Effector CD8-positive, alpha-beta T cell (primary cell): Measurements from ENCODE around the gene NOD1.

Experiments used
- DNase-seq: peaks from one replicate; lab custom pipeline; 2025; lab: John Stamatoyannopoulos, UW

The NOD1 gene

DNA sequence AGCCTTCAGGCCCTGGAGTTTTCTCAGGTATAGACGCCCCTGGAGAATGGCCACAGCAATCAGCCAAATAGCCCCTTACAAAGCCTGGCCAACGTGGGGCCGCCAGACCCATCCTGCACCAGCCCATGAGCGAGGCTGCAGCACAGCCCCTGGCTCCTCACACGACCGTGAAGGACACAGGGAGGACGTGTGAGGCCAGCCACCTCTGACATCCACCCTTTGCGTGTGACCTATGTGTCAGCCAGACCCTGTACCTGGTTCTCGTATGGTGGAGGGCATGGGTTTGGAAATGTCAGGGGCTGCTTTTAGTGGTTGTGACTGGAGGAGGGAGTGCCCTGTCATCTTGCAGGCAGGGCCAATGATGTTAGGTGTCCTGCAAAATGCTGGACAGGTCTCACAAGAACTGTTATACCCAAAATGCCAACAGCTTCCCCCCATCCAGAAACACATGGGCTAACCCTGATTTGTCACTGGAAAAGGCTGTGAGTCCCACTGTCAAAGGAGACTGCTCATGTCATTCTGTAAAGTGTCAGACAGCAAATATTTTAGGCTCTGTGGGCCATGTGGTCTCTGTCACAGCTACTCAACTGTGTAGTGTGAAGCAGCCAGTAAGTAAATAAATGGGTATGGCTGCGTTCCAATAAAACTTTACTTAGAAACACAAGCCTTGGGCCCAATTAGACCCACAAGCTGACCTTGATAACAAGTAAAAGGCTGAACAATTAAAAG lies 30.0 kb downstream of the NOD1 start:
- DNase-seq = no peak

DNA sequence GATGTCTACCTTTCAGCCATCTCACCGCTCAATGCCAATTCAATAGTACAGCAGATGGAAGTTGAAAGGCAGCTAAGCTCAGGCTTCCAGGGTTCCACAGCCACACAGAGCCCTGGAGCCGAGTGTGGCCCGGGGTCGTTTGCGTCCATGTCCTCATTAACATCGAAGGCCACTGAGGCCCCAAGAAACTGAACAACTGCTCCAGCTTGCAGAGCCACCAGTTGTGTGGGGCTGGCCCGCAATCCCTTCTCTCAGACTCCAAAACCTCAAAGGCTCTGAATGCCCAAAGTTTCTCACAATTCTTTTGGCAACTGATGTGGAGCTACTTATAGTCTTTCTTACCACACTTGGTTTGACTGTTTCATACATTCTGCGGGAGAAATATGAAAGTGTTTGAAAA lies 31.1 kb downstream of the NOD1 start:
- no peak for DNase-seq

DNA sequence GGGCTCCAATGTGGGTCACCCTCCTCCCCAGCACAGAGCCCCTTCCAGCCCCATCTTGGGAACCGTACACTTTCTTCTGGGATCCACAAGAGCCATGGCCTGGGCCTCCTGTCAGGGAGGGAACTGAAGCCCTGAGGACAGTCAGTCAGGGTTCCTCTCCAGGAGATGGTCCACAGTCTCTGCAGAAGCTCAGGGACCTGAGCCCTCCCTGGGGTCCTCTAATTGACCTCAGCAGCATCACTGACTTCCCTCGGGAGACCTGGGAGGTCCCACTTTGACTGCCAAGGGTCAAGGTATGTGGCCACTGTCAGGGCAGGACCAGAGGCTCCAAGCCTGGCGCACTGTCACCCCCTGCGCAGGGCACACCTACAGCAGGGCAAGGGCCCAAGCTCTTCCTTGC lies 32.3 kb downstream of the NOD1 start:
- DNase-seq = no peak

DNA sequence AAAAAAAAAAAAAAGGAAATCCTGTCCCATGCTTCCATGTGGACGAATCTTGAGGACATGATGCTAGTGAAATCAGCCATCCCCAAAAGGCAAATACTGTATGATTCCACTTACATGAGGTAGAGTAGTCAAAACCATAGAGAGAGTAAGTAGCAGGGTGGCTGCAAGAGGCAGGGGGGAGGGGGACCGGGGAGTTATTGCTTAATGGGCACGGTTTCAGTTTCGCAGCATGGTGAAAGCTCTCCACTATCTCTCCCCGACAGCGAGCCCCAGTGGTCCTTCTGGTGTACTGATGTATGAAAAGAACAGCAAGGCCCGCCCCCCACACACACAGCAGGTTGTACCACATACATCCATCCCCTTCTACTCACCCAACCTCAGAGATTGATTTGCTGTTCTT lies 32.8 kb downstream of the NOD1 start:
- DNase-seq = peak; percentile 16

DNA sequence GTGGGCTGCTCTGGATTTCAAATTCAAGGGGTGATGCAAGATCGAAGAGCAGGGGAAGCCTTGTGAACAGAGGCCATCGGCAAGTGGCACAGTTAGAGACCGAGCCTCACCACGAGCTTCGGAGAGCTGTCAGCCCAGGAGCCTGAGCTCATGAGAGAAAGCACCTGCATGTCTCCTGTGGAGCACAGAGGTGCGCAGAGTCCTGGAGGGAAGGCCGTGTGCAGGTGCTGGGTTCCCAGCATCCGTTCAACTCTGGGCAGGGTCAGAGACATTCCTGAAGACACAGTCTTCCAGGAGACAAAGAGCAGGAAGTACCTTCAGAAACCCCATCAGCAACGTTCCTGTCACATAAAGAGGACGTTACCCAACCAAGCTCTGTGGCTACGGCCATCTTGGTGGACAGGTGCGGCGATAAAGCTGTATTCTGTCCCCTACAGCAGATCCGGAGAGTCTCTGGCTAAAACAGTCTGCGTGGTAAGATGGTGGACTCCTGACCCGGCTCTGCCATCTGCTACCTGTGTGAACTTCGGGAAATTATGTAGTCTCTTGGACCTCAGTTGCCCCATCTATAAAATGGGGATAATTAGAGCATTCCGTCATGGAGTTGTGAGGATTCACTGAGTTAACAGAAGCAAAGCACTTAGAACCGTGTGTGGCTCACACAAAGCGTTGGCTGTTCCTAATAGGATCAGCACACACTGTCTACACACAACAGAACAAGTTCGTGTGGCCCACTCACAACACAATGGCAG lies 40.6 kb downstream of the NOD1 start:
- DNase-seq = no peak

DNA sequence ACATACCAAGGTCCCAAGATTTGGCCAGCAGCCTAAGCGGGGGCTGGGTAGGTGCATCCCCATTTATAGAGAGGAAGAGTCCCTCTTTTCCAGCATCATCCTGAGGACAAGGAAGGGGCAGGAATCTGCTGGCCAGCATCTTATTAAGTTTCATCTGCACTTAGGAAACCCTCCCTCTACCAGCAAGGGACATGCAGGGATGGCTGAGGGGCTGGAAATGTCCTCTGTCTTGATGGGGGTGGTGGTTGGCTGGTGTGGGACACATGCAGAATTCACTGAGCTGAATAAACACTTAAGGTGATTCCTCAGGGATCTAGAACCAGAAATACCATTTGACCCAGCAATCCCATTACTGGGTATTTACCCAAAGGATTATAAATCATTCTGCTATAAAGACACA lies 42.1 kb downstream of the NOD1 start:
- DNase-seq = no peak

DNA sequence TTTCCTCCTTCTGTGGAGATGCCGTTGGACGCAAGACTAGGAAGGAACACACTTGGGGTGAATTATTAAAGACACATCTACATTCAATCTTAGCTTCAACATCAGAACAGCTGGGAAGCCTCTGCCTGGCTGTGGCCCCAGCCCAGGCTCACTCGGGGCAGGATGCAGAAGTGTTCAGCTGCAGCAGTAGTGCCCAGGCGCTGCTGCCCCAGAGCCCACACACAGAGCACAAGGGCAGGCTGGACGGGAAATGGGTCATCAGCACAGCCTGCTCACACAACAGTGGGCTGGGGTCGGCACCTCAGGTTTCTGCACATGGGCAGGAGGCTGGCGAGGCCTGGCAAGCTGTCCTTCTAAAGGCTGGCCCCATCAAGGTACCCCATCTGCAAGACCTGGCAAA lies 42.5 kb downstream of the NOD1 start:
- no peak for DNase-seq

DNA sequence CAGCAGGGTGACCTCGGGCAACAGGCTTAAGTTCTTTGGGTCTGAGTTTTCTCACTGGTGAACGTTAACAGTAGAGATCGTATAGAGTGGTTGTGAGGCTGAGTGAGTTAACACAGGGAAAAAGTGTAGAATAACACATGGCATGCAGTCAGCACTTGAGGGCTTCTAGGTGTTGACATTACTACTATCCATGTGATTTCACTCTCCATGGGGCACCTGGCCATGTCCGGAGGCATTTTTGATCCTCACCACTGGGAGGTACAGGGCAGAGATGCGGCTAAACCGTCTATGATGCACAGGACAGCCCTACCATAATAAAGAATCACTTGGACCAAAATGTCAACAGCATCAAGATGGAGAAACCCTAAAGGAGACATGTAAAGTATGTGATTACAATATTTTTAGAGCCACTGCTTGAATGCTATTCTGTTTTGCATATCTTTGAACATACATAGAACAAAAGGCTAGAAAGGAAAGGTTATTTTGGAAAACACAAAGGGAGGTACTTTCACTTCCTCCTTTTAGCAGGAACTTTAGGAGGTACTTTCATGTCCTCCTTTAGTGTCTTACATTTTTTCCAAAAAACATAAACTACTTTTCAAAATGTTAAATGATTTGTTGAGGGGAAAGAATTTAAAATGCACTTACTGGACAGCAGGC lies 44.3 kb downstream of the NOD1 start:
- no peak for DNase-seq

DNA sequence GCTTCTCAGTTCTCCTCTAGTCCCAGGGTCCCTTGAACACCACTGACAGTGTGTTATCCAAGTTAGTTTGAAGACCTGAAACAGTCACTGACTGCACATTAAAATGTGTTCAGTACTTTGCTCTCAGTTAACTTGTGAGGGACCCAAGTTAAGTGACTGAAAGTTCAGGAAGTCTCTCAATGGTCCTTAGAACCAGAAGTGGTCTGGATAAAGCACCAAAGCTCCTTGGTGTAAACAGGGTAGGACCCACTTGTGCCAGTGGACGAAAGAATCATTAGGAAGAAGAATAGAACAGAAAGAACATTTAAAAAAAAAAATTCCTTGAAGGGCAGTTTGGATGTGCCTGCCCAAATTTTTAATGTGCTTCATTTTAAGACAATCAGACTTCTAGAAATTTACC lies 45.1 kb downstream of the NOD1 start:
- no peak for DNase-seq

DNA sequence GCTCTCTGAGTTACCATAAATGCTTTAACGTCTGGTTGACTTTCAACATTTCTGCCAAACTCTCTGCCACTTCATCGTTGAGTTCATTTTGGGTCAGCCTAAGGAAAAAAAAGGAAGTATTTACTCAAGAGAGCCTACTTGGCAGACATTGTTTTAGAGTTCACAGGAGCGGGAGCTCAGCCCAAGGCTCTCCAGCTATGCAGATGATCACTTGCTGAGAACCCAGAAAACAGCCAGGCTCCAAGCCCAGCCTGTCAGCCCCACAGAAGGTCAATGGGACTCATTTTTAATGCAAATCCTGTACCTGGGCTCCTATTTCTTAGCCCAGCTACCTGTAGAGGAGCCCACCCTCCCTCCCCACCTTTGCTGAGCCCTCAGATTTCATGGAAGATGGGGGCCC lies 45.5 kb downstream of the NOD1 start:
- DNase-seq = no peak

DNA sequence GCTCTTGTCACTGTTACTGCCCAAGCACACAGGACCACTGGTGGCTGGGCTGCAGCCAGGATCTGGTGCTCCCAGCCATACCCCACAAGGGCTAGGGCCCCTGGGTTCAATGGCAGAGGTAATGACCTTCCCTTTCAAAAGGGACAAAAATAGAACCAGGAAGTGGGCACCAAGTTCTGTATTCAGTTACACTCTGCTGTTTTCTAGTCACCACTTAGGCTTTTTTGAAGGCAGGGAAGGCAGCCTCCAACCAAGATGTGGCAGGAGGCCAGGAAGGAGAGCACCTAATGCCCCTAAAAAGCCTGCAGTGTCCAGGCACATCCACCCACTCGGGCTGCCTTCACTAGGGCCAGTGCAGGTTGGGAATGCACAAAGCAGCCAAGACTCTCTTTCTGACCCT lies 47.8 kb downstream of the NOD1 start:
- no peak for DNase-seq

DNA sequence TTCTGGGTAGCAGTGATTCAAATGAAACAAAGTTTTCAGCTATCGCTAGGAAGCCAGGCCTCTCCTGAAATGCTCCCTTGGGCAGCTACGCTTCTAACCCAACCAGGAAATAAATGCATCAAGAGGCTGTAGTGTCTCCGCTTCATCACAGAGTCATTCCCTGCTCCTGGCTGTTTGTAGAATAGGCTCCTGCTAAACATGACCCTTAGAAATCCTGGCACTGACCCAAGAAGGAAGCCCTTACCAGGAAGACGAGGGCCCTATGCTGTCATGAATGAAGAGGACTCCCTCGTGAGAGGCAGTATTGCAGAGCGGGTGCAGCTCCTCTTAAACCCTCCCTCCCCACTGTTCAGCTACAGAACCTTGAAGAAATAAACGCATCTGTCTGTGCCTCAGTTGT lies 48.3 kb downstream of the NOD1 start:
- DNase-seq = no peak

DNA sequence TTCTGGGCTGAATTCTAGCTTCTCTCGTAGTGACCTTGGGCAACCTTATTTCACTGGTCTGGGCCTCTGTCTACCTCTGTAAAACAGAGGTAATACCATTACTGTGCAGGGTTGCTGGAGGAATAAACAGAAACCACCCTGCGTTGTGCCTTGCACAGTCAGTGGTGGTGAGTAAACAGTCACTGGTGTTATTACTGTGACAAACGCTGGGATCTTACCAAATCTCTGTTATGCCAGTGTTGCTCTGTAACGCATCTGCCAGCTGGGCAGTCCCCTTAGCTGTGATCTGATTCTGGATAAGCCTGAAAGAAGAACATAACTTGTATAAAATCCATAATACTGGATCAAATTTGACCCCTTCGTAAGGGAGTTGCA lies 49.4 kb downstream of the NOD1 start:
- no peak for DNase-seq

DNA sequence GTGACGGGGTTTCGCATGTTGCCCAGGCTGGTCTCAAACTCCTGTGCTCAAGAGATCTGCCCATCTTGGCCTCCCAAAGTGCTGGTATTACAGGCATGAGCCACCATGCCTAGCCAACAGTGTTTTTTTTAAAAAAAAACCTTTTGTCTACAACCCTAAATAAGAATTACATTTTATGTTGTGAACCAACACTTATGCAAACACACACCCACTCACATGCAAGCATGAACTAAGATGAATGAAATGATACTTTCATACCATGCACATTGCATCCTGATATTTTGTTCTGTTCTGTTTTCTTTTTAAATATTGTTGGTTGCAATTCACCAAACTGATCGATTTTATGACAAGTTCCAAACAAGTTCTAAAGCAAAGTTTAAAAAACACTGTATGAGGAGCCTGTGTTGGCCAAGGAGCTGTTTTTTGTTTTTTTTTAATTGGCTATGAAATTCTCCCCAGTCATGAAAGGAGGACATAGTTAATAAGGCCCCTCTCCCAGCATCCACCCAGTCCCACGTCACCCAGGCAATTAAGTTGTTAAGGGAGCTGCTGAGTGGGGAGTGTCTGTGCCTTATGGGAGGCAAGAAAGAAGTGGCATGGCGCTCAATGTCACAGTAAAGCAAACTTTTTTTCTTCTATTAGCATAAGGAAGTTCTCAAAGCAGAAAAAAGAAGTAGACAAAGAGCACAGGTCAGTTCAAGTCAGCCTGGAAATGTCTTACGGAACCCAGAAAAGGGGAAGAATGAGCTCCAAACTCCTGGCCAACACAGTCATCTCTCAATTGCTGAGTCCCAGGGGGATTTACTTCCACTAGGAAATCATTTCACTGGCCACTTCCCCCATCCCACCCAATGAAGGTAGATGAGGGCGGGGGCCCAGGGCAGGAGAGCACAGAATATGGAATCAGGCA lies 50.1 kb downstream of the NOD1 start:
- no peak for DNase-seq

DNA sequence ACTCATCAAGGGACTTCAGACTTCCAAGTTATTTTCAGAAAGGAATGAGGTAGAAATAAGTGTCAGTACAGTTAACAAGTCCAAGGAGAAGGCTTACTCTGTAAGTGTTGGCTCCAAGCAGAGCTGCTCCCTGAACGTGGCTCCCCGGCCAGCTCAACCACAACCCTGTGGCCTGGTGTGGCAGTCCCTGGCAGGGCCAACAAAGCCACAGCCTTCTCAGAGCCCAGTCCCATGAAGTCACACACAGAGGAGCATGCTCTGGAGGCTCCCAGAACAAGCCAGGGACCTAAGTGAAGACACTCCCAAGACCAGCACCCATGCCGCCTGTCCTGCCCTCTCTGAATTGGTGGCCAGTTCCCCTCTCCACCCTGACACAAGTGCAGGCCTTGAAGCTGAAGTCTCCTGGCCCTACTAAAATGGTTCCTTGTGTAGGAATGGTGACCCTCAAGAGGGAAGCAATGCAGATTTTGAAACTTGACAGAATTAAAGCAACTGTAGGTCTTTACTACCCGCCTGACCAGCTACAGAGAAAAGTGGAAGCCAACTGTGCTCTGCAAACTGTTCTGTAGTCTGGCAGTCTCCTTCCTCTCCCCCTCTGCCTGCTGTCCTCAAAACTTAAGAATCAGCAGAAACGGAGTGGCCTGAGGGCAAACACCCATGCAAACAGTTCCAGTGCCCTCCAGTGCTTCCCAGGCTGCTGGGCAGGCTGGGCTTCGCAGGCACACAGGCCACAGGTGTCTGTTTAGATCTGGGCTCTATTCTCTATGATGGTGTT lies 51.1 kb downstream of the NOD1 start:
- no peak for DNase-seq

DNA sequence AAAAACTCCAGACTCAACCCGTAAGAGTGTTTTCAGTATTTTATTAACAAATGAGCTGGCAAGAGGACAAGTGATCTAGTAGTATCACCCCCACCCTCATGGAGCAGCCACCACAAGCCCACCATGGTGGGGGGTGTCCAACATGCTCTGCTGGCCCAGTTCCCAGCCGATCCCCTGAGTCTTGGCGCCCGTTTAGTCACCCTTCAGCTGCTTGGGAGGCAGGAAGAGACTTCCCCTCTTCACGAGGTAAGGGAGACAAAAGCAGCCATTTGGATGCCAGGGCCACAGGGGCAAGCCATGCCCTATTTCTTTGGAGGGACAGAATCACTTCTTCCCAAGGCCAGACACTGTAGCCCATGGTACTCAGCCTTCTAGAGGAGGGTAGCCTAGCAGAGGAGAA lies 54.1 kb downstream of the NOD1 start:
- DNase-seq = no peak

DNA sequence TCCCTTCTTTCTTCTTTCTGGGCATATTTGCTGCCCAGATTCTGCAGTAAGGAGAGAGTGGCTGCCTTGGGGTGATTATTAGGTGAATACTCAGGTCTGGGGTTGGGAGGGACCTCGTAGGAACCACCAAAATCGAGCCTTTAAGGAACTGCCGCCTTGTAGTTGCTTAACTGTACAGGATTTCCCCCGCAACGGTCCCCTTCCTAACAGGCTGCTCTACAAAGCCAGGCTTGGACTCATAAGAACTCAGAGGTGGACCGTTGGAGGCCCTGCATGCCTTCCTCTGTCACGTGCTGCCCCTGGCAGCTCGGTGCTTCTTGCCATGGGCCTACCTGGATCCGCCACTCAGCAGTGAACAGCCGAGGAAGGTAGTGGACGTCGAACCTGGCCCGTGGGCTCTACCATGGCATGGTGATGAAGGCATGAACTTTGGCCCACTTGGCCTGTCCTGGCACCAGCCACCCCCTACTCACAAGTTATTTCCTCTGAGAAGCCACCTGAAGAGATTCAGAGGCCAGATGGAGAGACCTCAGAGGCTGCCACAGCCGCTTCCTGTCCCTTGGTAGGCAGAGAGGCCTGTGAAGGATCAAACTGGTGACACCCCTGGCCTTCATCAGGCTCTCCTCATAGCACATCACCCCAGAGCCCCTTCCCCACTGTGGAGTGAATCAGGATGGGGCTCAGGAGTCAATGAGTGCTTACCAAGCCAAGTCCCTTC lies 54.6 kb downstream of the NOD1 start:
- no peak for DNase-seq

DNA sequence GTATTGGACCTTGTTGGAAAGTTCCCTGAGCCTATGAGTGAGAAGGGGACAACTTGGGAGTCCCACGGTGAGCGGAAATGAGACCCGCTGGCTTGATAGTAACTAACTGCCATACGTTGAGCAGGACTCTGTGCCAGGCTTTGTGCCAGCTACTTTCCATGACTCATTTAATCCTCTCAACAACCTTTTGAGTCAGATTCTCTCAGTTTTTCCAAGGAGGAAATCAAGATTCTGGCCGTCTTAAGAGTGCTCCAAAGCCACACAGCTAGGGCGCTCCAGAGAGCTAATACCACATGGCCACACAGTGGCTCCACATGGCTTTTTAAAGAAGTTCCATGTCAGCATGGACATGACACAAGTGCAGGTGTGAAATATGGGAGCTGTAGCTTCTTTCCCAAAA lies 55.7 kb downstream of the NOD1 start:
- DNase-seq = no peak

DNA sequence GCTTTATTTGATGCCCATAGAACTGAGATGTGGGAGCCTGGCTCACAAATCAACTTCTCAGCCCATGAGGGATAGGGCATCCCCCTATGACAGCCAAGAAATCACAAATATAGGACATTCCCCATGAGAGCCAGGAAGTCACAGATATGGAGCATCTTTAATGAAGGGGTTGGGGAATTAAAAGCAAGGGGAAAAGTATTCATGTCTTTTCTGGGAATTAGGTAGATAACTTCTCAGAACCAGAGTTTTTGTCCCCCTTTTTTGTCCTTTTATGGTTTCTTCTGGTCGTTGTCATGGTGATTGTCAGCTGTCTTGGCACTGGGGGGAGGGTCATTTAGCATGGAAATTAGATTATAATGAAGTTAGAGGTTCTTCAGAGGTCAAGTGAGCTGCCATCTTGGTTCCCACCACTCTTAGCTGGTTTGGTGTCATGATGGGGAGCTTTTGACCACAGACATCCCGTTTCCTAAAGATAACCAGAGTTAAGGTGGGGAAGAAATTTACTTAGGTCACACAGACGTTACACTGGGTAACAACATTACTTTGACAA lies 56.9 kb downstream of the NOD1 start:
- no peak for DNase-seq

DNA sequence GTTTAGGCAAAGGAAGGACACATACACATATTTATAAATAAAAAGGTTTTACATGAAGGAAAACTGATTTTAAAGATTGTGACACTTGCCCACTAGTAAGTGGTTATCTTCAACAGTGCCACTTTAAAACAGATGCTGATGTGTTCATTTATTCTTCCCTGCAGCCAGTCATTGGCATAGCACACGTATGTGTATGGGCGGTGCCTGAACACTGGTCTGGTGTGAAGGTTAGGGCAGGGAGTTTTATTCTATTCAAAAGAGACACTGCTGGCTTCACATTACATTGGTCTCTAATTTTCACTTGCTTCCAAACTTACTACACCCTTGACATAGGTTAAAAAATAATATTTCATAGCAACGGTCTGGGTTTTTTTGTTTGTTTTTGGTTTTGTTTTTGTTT lies 57.9 kb downstream of the NOD1 start:
- DNase-seq = no peak
